ENCODE measurements around the gene CST4.
"Not testable (repeated sequence)": the region's sequence is repeated elsewhere in the genome, so short reads cannot be mapped to it uniquely, and the experiment has no call there.

Gene CST4

GRCh38 chr20:23659610-23659988 lies 29.2 kb downstream of the CST4 start:
- not testable (repeated sequence) for DNase-seq

- DNase-seq: no peak
Observed at GRCh38 chr20:23658989-23659609, 29.7 kb downstream of the CST4 start.

GRCh38 chr20:23658336-23658735 lies 30.5 kb downstream of the CST4 start:
- no peak for DNase-seq

- no peak for DNase-seq
Observed at GRCh38 chr20:23657202-23657601, 31.6 kb downstream of the CST4 start.

GRCh38 chr20:23656372-23656771 lies 32.5 kb downstream of the CST4 start:
- no peak for DNase-seq

- no peak for DNase-seq
Observed at GRCh38 chr20:23655491-23656211, 33.2 kb downstream of the CST4 start.

GRCh38 chr20:23654717-23655116 lies 34.1 kb downstream of the CST4 start:
- no peak for DNase-seq

GRCh38 chr20:23654000-23654399 lies 34.8 kb downstream of the CST4 start:
- DNase-seq: no peak

GRCh38 chr20:23653400-23653938 lies 35.4 kb downstream of the CST4 start:
- no peak for DNase-seq

GRCh38 chr20:23652926-23653325 lies 35.9 kb downstream of the CST4 start:
- no peak for DNase-seq

GRCh38 chr20:23652371-23652770 lies 36.5 kb downstream of the CST4 start:
- no peak for DNase-seq

- no peak for DNase-seq
Observed at GRCh38 chr20:23651117-23651516, 37.7 kb downstream of the CST4 start.

GRCh38 chr20:23649830-23650417 lies 38.9 kb downstream of the CST4 start:
- DNase-seq: no peak

GRCh38 chr20:23649242-23649641 lies 39.6 kb downstream of the CST4 start:
- no peak for DNase-seq

GRCh38 chr20:23647346-23647745 lies 41.5 kb downstream of the CST4 start:
- no peak for DNase-seq

- no peak for DNase-seq
Observed at GRCh38 chr20:23646106-23646873, 42.5 kb downstream of the CST4 start.

GRCh38 chr20:23645575-23645974 lies 43.3 kb downstream of the CST4 start:
- no peak for DNase-seq

GRCh38 chr20:23644164-23644563 lies 44.7 kb downstream of the CST4 start:
- no peak for DNase-seq

- DNase-seq: no peak
Observed at GRCh38 chr20:23643659-23644058, 45.2 kb downstream of the CST4 start.

GRCh38 chr20:23641936-23642751 lies 46.7 kb downstream of the CST4 start:
- DNase-seq: no peak

GRCh38 chr20:23640671-23641667 lies 47.9 kb downstream of the CST4 start:
- no peak for DNase-seq

Data from NCI-H446 treated with DMSO at 0.1 percent for 48 hours (cell line).